ENCODE measurements around the gene ACADSB. TPM values are rescaled to one million over a fixed set of nuclear protein-coding genes. Genes with fewer than 3 reads are reported as not detected.
A peak's percentile ranks its signal among the peaks of the same experiment; 100 is the strongest.

The ACADSB gene
- total RNA-seq, 1 donor from 2014 or later: 4.4 TPM

- no peak overlapping the region for H3K4me3 ChIP-seq (ENCODE audit: low read depth, low read length)
- no peak for DNase-seq (ENCODE audit: low read depth)
- TF ChIP-seq CTCF (conservative IDR thresholded peaks at IDR 0.05; ENCODE audit: low read depth, low read length): no peak
Measured at GRCh38 chr10:123000155-123000554, 8.7 kb upstream of the ACADSB start.

- no peak overlapping the region for H3K4me3 ChIP-seq (ENCODE audit: low read depth, low read length)
- TF ChIP-seq CTCF (conservative IDR thresholded peaks at IDR 0.05; ENCODE audit: low read depth, low read length): no peak
- DNase-seq (ENCODE audit: low read depth): no peak
Measured at GRCh38 chr10:123001370-123001769, 7.4 kb upstream of the ACADSB start.

GRCh38 chr10:123004298-123004697 is 4.5 kb upstream of the ACADSB start:
- TF ChIP-seq CTCF (conservative IDR thresholded peaks at IDR 0.05; ENCODE audit: low read depth, low read length): no peak
- H3K4me3 ChIP-seq (ENCODE audit: low read depth, low read length): no peak overlapping the region
- no peak for DNase-seq (ENCODE audit: low read depth)

- TF ChIP-seq CTCF (conservative IDR thresholded peaks at IDR 0.05; ENCODE audit: low read depth, low read length): no peak
- DNase-seq (ENCODE audit: low read depth): no peak
- H3K4me3 ChIP-seq (ENCODE audit: low read depth, low read length): peak overlapping the region; percentile 65
Measured at GRCh38 chr10:123007558-123008354, 1.1 kb upstream of the ACADSB start.

- H3K4me3 ChIP-seq (ENCODE audit: low read depth, low read length): peak overlapping the region; percentile 65
- DNase-seq (ENCODE audit: low read depth): no peak
- TF ChIP-seq CTCF (conservative IDR thresholded peaks at IDR 0.05; ENCODE audit: low read depth, low read length): no peak
Measured at GRCh38 chr10:123009105-123009820, 457 bp downstream of the ACADSB start.

GRCh38 chr10:123011987-123012386 is 3.2 kb downstream of the ACADSB start:
- DNase-seq (ENCODE audit: low read depth): no peak
- H3K4me3 ChIP-seq (ENCODE audit: low read depth, low read length): no peak overlapping the region
- no peak for TF ChIP-seq CTCF (conservative IDR thresholded peaks at IDR 0.05; ENCODE audit: low read depth, low read length)

All from epithelial cell of proximal tubule (primary cell).